Gastroesophageal sphincter (tissue), 3 donors: ENCODE results near the gene ZBTB42.
A peak's percentile ranks its signal among the peaks of the same experiment; 100 is the strongest.

Source experiments
- CTCF ChIP-seq, 4 experiments: fragments of 200-600 bp in 2 of 4; fragments of 450-650 bp in 2 of 4; sonication (generic) in 1 of 4; IDR thresholded peaks; one replicate each; pipeline ENCODE4 v1.5.1; 2017 to 2019; ENCODE audit warnings: antibody characterized with exemption in 4 of 4, mild to moderate bottlenecking in 2 of 4, moderate library complexity in 2 of 4
- POLR2A ChIP-seq, 2 donors: fragments of 450-650 bp; IDR thresholded peaks; one replicate each; pipeline ENCODE4 v1.6.1; 2017; ENCODE audit warnings: antibody characterized with exemption in 2 of 2, mild to moderate bottlenecking in 2 of 2, moderate library complexity in 1 of 2

- TF ChIP-seq CTCF (IDR thresholded peaks at IDR 0.05) (peak in 2 of 4 experiments; percentile 44 to 48), POLR2A (IDR thresholded peaks at IDR 0.05) (no peak)
Observed at GRCh38 chr14:104827177-104828055, 26.5 kb downstream of the ZBTB42 start.
